Fibroblast of lung (primary cell): ENCODE results near the gene TTC22. TPM values are rescaled to one million over a fixed set of nuclear protein-coding genes. Genes with fewer than 3 reads are reported as not detected.

ENCODE experiments used
- DNase-seq, 2 donors: peaks; one replicate each; pipeline versions ENCODE4 v3.0.0 to v3.0.0-alpha.2; 2010; ENCODE audit warnings: low read depth in 2 of 2
- H2AFZ ChIP-seq: 2 replicates; pipeline ENCODE4 v1.5.1; 2012; ENCODE audit warnings: low read length, control low read depth, inconsistent platforms
- H3K27ac ChIP-seq: 2 replicates; pipeline ENCODE4 v1.5.1; 2011; ENCODE audit warnings: low read length, control low read depth; ENCODE audit not compliant: insufficient read depth
- H3K27me3 ChIP-seq: 2 replicates; pipeline ENCODE4 v1.5.1; 2011; ENCODE audit warnings: mild to moderate bottlenecking, low read length; ENCODE audit not compliant: control insufficient read depth, insufficient read depth
- H3K36me3 ChIP-seq: 2 replicates; pipeline ENCODE4 v1.5.1; 2011; ENCODE audit warnings: low read length; ENCODE audit not compliant: control insufficient read depth, insufficient read depth
- H3K4me1 ChIP-seq: 2 replicates; pipeline ENCODE4 v1.5.1; 2011; ENCODE audit warnings: low read length; ENCODE audit not compliant: control insufficient read depth, insufficient read depth; ENCODE audit errors: extremely low read depth
- H3K4me2 ChIP-seq: 2 replicates; pipeline ENCODE4 v1.5.1; 2011; ENCODE audit warnings: low read length, control low read depth; ENCODE audit not compliant: insufficient read depth; ENCODE audit errors: extremely low read depth
- H3K4me3 ChIP-seq, 4 experiments: fragments of 200-600 bp in 1 of 4; sonication (generic) in 1 of 4; replicated peaks in 1 of 4; 2 replicates each; pipeline ENCODE4 v1.5.1; 2011 to 2016; ENCODE audit warnings: low read length in 4 of 4, low read depth in 3 of 4, mild to moderate bottlenecking in 3 of 4, control low read depth in 2 of 4, inconsistent platforms in 1 of 4, mixed read lengths in 1 of 4; ENCODE audit not compliant: insufficient read depth in 1 of 4; ENCODE audit errors: control extremely low read depth in 1 of 4
- H3K79me2 ChIP-seq: 2 replicates; pipeline ENCODE4 v1.5.1; 2012; ENCODE audit warnings: mild to moderate bottlenecking, low read length, inconsistent platforms; ENCODE audit not compliant: control insufficient read depth, insufficient read depth
- H3K9ac ChIP-seq: 2 replicates; pipeline ENCODE4 v1.5.1; 2011; ENCODE audit warnings: mild to moderate bottlenecking, low read length, control low read depth; ENCODE audit not compliant: insufficient read depth
- H3K9me3 ChIP-seq: 2 replicates; pipeline ENCODE4 v1.5.1; 2012; ENCODE audit warnings: low read depth, low read length; ENCODE audit not compliant: control insufficient read depth, insufficient read depth
- H4K20me1 ChIP-seq: 2 replicates; pipeline ENCODE4 v1.5.1; 2011; ENCODE audit warnings: low read length; ENCODE audit not compliant: control insufficient read depth, insufficient read depth; ENCODE audit errors: extremely low read depth
- CTCF ChIP-seq, 2 donors: IDR thresholded peaks in 1 of 2; conservative IDR thresholded peaks in 1 of 2; 1 replicate in 1 of 2; 2 replicates in 1 of 2; pipeline ENCODE4 v1.5.1; 2011 to 2012; ENCODE audit warnings: low read length in 2 of 2, control low read depth in 1 of 2, inconsistent platforms in 1 of 2, low read depth in 1 of 2, mild to moderate bottlenecking in 1 of 2
- EZH2 ChIP-seq: IDR thresholded peaks from 2 replicates; pipeline ENCODE4 v1.5.1; 2012; ENCODE audit warnings: low read length, control low read depth, mild to moderate bottlenecking; ENCODE audit errors: missing control alignments
- polyA plus RNA-seq, 2 donors: library from polyadenylated mRNA; depleted of rRNA in 1 of 2; stranded (reverse) in 1 of 2; unstranded in 1 of 2; fragments of >200 nt; gene quantifications; 2 replicates each; pipeline ENCODE4 v1.2.1, GENCODE V29; 2011 to 2012; ENCODE audit warnings: missing spikeins in 1 of 2
- total RNA-seq: library from RNA; depleted of rRNA; stranded (reverse); fragments of >200 nt; gene quantifications from 2 replicates; pipeline ENCODE4 v1.2.1, GENCODE V29; 2014

The TTC22 gene
- total and polyA plus RNA-seq, 2 donors (not counting 1 experiment from before 2014, with no cell fraction given) = not detected

- no peak for TF ChIP-seq EZH2
- no peak for TF ChIP-seq CTCF (conservative IDR thresholded peaks at IDR 0.05 in 1 of 2, IDR thresholded peaks at IDR 0.05 in 1 of 2; ENCODE audit: low read depth in 1 of 2, low read length in 2 of 2)
- Histone ChIP-seq H3K4me3 (peak within 1 kb of the TSS; percentile 75 to 90 (median 86)), H3K9me3 (no peaks in the 10 kb centered on the region), H2AFZ (peak within 1 kb of the TSS; percentile 92), H3K4me1 (no peaks in the 10 kb centered on the region), H3K36me3 (no peaks in the 10 kb centered on the region), H3K4me2 (peak within 1 kb of the TSS; percentile 100), H3K27me3 (no peaks in the 10 kb centered on the region), H3K9ac (peak within 1 kb of the TSS; percentile 71), H3K79me2 (no peaks in the 10 kb centered on the region), H3K27ac (peak within 1 kb of the TSS; percentile 82), H4K20me1 (no peaks in the 10 kb centered on the region)
- peak; percentile 100 for DNase-seq
Observed at GRCh38 chr1:54764133-54764921, 36.8 kb downstream of the TTC22 start, which contains the start of gene PARS2. PARS2 (minus strand) TSS chr1:54764523; CDS start chr1:54759161, 5,362 bp downstream.

- Histone ChIP-seq H2AFZ (peak overlapping the region; percentile 92), H4K20me1 (no peaks in the 10 kb centered on the region), H3K79me2 (no peaks in the 10 kb centered on the region), H3K9ac (peak overlapping the region; percentile 71), H3K4me1 (no peaks in the 10 kb centered on the region), H3K4me3 (peak overlapping the region; percentile 73 to 90 (median 86)), H3K36me3 (no peaks in the 10 kb centered on the region), H3K27me3 (no peaks in the 10 kb centered on the region), H3K4me2 (peak overlapping the region; percentile 38), H3K9me3 (no peaks in the 10 kb centered on the region), H3K27ac (peak overlapping the region; percentile 82)
- no peak for DNase-seq
- no peak for TF ChIP-seq CTCF (conservative IDR thresholded peaks at IDR 0.05 in 1 of 2, IDR thresholded peaks at IDR 0.05 in 1 of 2; ENCODE audit: low read depth in 1 of 2, low read length in 2 of 2)
Observed at GRCh38 chr1:54763816-54764132, 37.3 kb downstream of the TTC22 start.

GRCh38 chr1:54758678-54759348 lies 42.3 kb downstream of the TTC22 start:
- Histone ChIP-seq H3K27me3 (no peaks in the 10 kb centered on the region), H3K79me2 (no peaks in the 10 kb centered on the region), H4K20me1 (no peaks in the 10 kb centered on the region), H2AFZ (no peak overlapping the region), H3K4me3 (no peak overlapping the region), H3K9ac (no peak overlapping the region), H3K27ac (no peak overlapping the region), H3K4me2 (no peak overlapping the region), H3K9me3 (no peaks in the 10 kb centered on the region), H3K4me1 (no peaks in the 10 kb centered on the region), H3K36me3 (peaks cover 3% of the 10 kb centered on the region)
- DNase-seq = no peak
- TF ChIP-seq CTCF (conservative IDR thresholded peaks at IDR 0.05 in 1 of 2, IDR thresholded peaks at IDR 0.05 in 1 of 2; ENCODE audit: low read depth in 1 of 2, low read length in 2 of 2) = no peak
- TF ChIP-seq EZH2 = no peak
